CD8-positive, alpha-beta memory T cell (primary cell): ENCODE measurements around the gene STX16. TPM values are rescaled to one million over a fixed set of nuclear protein-coding genes. Genes with fewer than 3 reads are reported as not detected.
A peak's percentile ranks its signal among the peaks of the same experiment; 100 is the strongest.

Source experiments
- CTCF ChIA-PET: fragments of 350-600 bp; sonication (Branson Sonifier 250); formaldehyde crosslinking; loops from one replicate; lab custom pipeline; 2021; ENCODE audit warnings: antibody characterized with exemption; lab: Charles Lee
- POLR2A ChIA-PET: fragments of 350-600 bp; sonication (Branson Sonifier 250); formaldehyde crosslinking; loops from one replicate; lab custom pipeline; 2021; ENCODE audit warnings: antibody characterized with exemption; lab: Charles Lee
- DNase-seq, 5 donors: peaks; one replicate each; pipeline versions ENCODE4 v3.0.0 to v3.0.0-alpha.2; 2020 to 2022; ENCODE audit warnings: mixed read lengths in 1 of 5
- H3K27ac ChIP-seq: one replicate; pipeline ENCODE4 v1.7.0; 2013; ENCODE audit warnings: low read depth, mild to moderate bottlenecking, low read length, moderate library complexity
- H3K27me3 ChIP-seq: 2 replicates; pipeline ENCODE4 v1.7.0; 2013; ENCODE audit warnings: low read length, mild to moderate bottlenecking; ENCODE audit not compliant: insufficient read depth, poor library complexity, severe bottlenecking
- H3K36me3 ChIP-seq: 2 replicates; pipeline ENCODE4 v1.7.0; 2013; ENCODE audit warnings: mild to moderate bottlenecking, low read length, moderate library complexity; ENCODE audit not compliant: insufficient read depth
- H3K4me1 ChIP-seq: 2 replicates; pipeline ENCODE4 v1.7.0; 2013; ENCODE audit warnings: mild to moderate bottlenecking, low read length, moderate library complexity; ENCODE audit not compliant: insufficient read depth
- H3K4me3 ChIP-seq: 2 replicates; pipeline ENCODE4 v1.7.0; 2013; ENCODE audit warnings: mild to moderate bottlenecking, low read length
- H3K9me3 ChIP-seq: 2 replicates; pipeline ENCODE4 v1.7.0; 2013; ENCODE audit warnings: mild to moderate bottlenecking, low read length
- H3K27ac Mint-ChIP-seq, 8 donors: one replicate each; pipeline ENCODE4 v1.8.0; 2020 to 2021; ENCODE audit warnings: mixed read lengths in 8 of 8, mild to moderate bottlenecking in 6 of 8, inconsistent platforms in 3 of 8, moderate library complexity in 3 of 8
- H3K27me3 Mint-ChIP-seq, 2 donors: one replicate each; pipeline ENCODE4 v1.8.0; 2020 to 2021; ENCODE audit warnings: mixed read lengths in 2 of 2, mild to moderate bottlenecking in 1 of 2, moderate library complexity in 1 of 2
- H3K36me3 Mint-ChIP-seq, 3 donors: one replicate each; pipeline ENCODE4 v1.8.0; 2020 to 2021; ENCODE audit warnings: mixed read lengths in 3 of 3, inconsistent platforms in 1 of 3, mild to moderate bottlenecking in 1 of 3
- H3K4me1 Mint-ChIP-seq, 3 donors: one replicate each; pipeline ENCODE4 v1.8.0; 2020 to 2021; ENCODE audit warnings: mixed read lengths in 3 of 3, inconsistent platforms in 1 of 3, mild to moderate bottlenecking in 1 of 3
- H3K4me3 Mint-ChIP-seq, 7 donors: one replicate each; pipeline ENCODE4 v1.8.0; 2020 to 2021; ENCODE audit warnings: mixed read lengths in 7 of 7, mild to moderate bottlenecking in 6 of 7, moderate library complexity in 4 of 7, inconsistent platforms in 2 of 7
- H3K9me3 Mint-ChIP-seq, 5 donors: one replicate each; pipeline ENCODE4 v1.8.0; 2020 to 2022; ENCODE audit warnings: mixed read lengths in 5 of 5, mild to moderate bottlenecking in 3 of 5, moderate library complexity in 2 of 5, inconsistent platforms in 1 of 5
- polyA plus RNA-seq: library from polyadenylated mRNA; unstranded; fragments of 300-500 nt; fragmentation: Illumina TruSeq; gene quantifications from one replicate; pipeline ENCODE4 v1.2.3, GENCODE V29; 2021
- total RNA-seq, 2 experiments: library from RNA; stranded (reverse); gene quantifications; one replicate each; pipeline ENCODE4 v1.2.3, GENCODE V29; 2021

Gene STX16
- total and polyA plus RNA-seq, 3 experiments from 2014 or later, result 24.9 to 72.8 (median 69.2) TPM

GRCh38 chr20:58708246-58708931 is 57.3 kb downstream of the STX16 start:
- CTCF ChIA-PET, result no interaction called here

GRCh38 chr20:58709013-58709702 is 58.1 kb downstream of the STX16 start:
- Histone ChIP-seq H3K27ac (no peak overlapping the region), H3K27me3 (no peaks in the 10 kb centered on the region), H3K4me1 (no peaks in the 10 kb centered on the region), H3K36me3 (no peaks in the 10 kb centered on the region), H3K9me3 (no peaks in the 10 kb centered on the region), H3K4me3 (no peak overlapping the region)
- peaks cover 0 to 1% of the 10 kb centered on the region in 2 donors for H3K27me3 Mint-ChIP-seq
- ChIA-PET CTCF (no interaction called here), POLR2A (no interaction called here)
- DNase-seq, result no peak
- H3K9me3 Mint-ChIP-seq, result no peaks in the 10 kb centered on the region
- H3K4me1 Mint-ChIP-seq, result no peaks in the 10 kb centered on the region
- peaks cover 4 to 22% (median 12%) of the 10 kb centered on the region in 3 donors for H3K36me3 Mint-ChIP-seq
- H3K27ac Mint-ChIP-seq, result peak overlapping the region in 2 of 8 donors; percentile 2 to 22
- H3K4me3 Mint-ChIP-seq, result no peak overlapping the region

More at GRCh38 chr20:58708246-58708931, 57.3 kb downstream of the STX16 start:
- peaks cover 7 to 29% (median 12%) of the 10 kb centered on the region in 3 donors for H3K36me3 Mint-ChIP-seq
- H3K9me3 Mint-ChIP-seq, result no peaks in the 10 kb centered on the region
- H3K9me3 ChIP-seq, result no peaks in the 10 kb centered on the region
- no peak overlapping the region for H3K27ac Mint-ChIP-seq
- no peaks in the 10 kb centered on the region for H3K4me1 ChIP-seq
- H3K27ac ChIP-seq, result no peak overlapping the region
- DNase-seq, result no peak
- H3K4me3 Mint-ChIP-seq, result no peak overlapping the region
- no peaks in the 10 kb centered on the region for H3K4me1 Mint-ChIP-seq
- H3K27me3 ChIP-seq, result no peaks in the 10 kb centered on the region
- H3K36me3 ChIP-seq, result no peaks in the 10 kb centered on the region
- POLR2A ChIA-PET, result no interaction called here
- H3K4me3 ChIP-seq, result no peak overlapping the region
- peaks cover 0 to 1% of the 10 kb centered on the region in 2 donors for H3K27me3 Mint-ChIP-seq

- Mint-ChIP-seq H3K9me3 (no peaks in the 10 kb centered on the region), H3K4me1 (no peaks in the 10 kb centered on the region), H3K4me3 (no peak overlapping the region), H3K27me3 (peaks cover 0 to 1% of the 10 kb centered on the region in 2 donors), H3K36me3 (peaks cover 4 to 18% (median 11%) of the 10 kb centered on the region in 3 donors), H3K27ac (peak overlapping the region in 1 of 8 donors; percentile 22)
- Histone ChIP-seq H3K27ac (no peak overlapping the region), H3K4me3 (no peak overlapping the region), H3K36me3 (no peaks in the 10 kb centered on the region), H3K9me3 (no peaks in the 10 kb centered on the region), H3K27me3 (no peaks in the 10 kb centered on the region), H3K4me1 (no peaks in the 10 kb centered on the region)
- POLR2A ChIA-PET, result no interaction called here
- DNase-seq, result no peak
- CTCF ChIA-PET, result no interaction called here
These were observed 58.6 kb downstream of the STX16 start for GRCh38 chr20:58709703-58710039.

- Histone ChIP-seq H3K27ac (no peak overlapping the region), H3K9me3 (no peaks in the 10 kb centered on the region), H3K4me3 (no peak overlapping the region), H3K27me3 (no peaks in the 10 kb centered on the region), H3K4me1 (no peaks in the 10 kb centered on the region), H3K36me3 (no peaks in the 10 kb centered on the region)
- Mint-ChIP-seq H3K27ac (peak overlapping the region in 1 of 8 donors; percentile 43), H3K36me3 (peaks cover 4 to 9% (median 8%) of the 10 kb centered on the region in 3 donors), H3K4me1 (no peaks in the 10 kb centered on the region), H3K4me3 (no peak overlapping the region), H3K9me3 (no peaks in the 10 kb centered on the region), H3K27me3 (peaks cover 0 to 1% of the 10 kb centered on the region in 2 donors)
- DNase-seq, result no peak
- CTCF ChIA-PET, result no interaction called here
- POLR2A ChIA-PET, result no interaction called here
These were observed 59.6 kb downstream of the STX16 start for GRCh38 chr20:58710481-58711265.

- Mint-ChIP-seq H3K9me3 (no peaks in the 10 kb centered on the region), H3K27me3 (peaks cover 0 to 1% of the 10 kb centered on the region in 2 donors), H3K27ac (no peak overlapping the region), H3K4me3 (no peak overlapping the region), H3K4me1 (no peaks in the 10 kb centered on the region), H3K36me3 (peaks cover 0 to 8% (median 6%) of the 10 kb centered on the region in 3 donors)
- Histone ChIP-seq H3K36me3 (no peaks in the 10 kb centered on the region), H3K4me1 (no peaks in the 10 kb centered on the region), H3K27me3 (no peaks in the 10 kb centered on the region), H3K4me3 (no peak overlapping the region), H3K27ac (no peak overlapping the region), H3K9me3 (no peaks in the 10 kb centered on the region)
- POLR2A ChIA-PET, result no interaction called here
- CTCF ChIA-PET, result no interaction called here
- DNase-seq, result no peak
These were observed 60.4 kb downstream of the STX16 start for GRCh38 chr20:58711266-58712051.

- Histone ChIP-seq H3K27me3 (no peaks in the 10 kb centered on the region), H3K4me1 (no peaks in the 10 kb centered on the region), H3K36me3 (no peaks in the 10 kb centered on the region), H3K4me3 (no peak overlapping the region), H3K27ac (no peak overlapping the region), H3K9me3 (no peaks in the 10 kb centered on the region)
- peaks cover 0 to 2% of the 10 kb centered on the region in 2 donors for H3K27me3 Mint-ChIP-seq
- no peaks in the 10 kb centered on the region for H3K4me1 Mint-ChIP-seq
- no peaks in the 10 kb centered on the region for H3K9me3 Mint-ChIP-seq
- no peak for DNase-seq
- H3K27ac Mint-ChIP-seq, result no peak overlapping the region
- POLR2A ChIA-PET, result no interaction called here
- CTCF ChIA-PET, result interaction anchor here (0.8 kb wide), 1 partner anchor 43 kb away, joined by 3 read pairs; no protein-coding TSS in a partner anchor
- peaks cover 0 to 8% (median 6%) of the 10 kb centered on the region in 3 donors for H3K36me3 Mint-ChIP-seq
- H3K4me3 Mint-ChIP-seq, result no peak overlapping the region
These were observed 61.2 kb downstream of the STX16 start for GRCh38 chr20:58712151-58712791.
